ENCODE measurements around the gene PRPF8.

DNA sequence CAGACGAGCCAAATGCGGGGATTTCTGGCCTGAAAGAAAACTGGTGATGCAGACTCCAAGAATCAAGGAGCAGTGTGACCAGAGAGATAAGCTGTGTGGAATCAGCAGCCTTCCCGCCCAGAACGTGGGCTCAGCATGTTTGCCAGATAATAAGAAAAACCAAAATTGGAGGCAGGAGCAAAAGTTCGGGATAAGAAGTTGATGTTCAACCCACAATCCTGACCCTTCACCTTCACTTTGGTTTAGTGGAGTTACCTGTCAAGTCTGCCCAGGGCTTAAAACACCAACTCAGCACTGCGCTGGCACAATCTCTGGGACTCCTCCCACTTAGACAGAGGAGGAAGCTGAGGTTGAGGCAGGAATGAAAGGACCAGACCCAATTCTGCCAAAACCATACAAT lies 59.1 kb downstream of the PRPF8 start:
- TF ChIP-seq, protein P1, sequence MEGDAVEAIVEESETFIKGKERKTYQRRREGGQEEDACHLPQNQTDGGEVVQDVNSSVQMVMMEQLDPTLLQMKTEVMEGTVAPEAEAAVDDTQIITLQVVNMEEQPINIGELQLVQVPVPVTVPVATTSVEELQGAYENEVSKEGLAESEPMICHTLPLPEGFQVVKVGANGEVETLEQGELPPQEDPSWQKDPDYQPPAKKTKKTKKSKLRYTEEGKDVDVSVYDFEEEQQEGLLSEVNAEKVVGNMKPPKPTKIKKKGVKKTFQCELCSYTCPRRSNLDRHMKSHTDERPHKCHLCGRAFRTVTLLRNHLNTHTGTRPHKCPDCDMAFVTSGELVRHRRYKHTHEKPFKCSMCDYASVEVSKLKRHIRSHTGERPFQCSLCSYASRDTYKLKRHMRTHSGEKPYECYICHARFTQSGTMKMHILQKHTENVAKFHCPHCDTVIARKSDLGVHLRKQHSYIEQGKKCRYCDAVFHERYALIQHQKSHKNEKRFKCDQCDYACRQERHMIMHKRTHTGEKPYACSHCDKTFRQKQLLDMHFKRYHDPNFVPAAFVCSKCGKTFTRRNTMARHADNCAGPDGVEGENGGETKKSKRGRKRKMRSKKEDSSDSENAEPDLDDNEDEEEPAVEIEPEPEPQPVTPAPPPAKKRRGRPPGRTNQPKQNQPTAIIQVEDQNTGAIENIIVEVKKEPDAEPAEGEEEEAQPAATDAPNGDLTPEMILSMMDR (IDR thresholded peaks at IDR 0.05; ENCODE audit: low read length), result no peak
- no peak for TF ChIP-seq EZH2 (optimal IDR thresholded peaks at IDR 0.05; ENCODE audit: low read depth, low read length)

Measured in MM.1S (cell line).